ENCODE results near the gene KRT9. TPM values are rescaled to one million over a fixed set of nuclear protein-coding genes. Genes with fewer than 3 reads are reported as not detected.

The KRT9 gene
- total RNA-seq, 6 donors from 2014 or later = not detected

- no peak for ATAC-seq (ENCODE audit: low FRiP score in 2 of 2)
- peak overlapping the region in 3 of 4 donors; percentile 6 to 33 (median 11) for H3K27ac ChIP-seq
- H3K27me3 ChIP-seq = peaks cover 0 to 15% (median 11%) of the 10 kb centered on the region in 4 donors
- DNase-seq = peak in 1 of 2 donors; percentile 72
- H3K36me3 ChIP-seq = peaks cover 0 to 5% (median 0%) of the 10 kb centered on the region in 4 donors
- TF ChIP-seq EP300 (IDR thresholded peaks at IDR 0.05) = no peak
- TF ChIP-seq POLR2AphosphoS5 (IDR thresholded peaks at IDR 0.05) = no peak
- no peak for TF ChIP-seq POLR2A (IDR thresholded peaks at IDR 0.05)
- TF ChIP-seq CTCF (IDR thresholded peaks at IDR 0.05) = no peak
- no peaks in the 10 kb centered on the region for H3K9me3 ChIP-seq
- peak overlapping the region in 1 of 4 donors; percentile 55 for H3K4me3 ChIP-seq
- peaks cover 11 to 63% (median 23%) of the 10 kb centered on the region in 4 donors for H3K4me1 ChIP-seq
- WGBS, 2 donors = 73 to 79% methylated on average over 16 to 19 of the region's 19 CpGs
Observed at GRCh38 chr17:41523787-41524186, 48.1 kb downstream of the KRT9 start.

GRCh38 chr17:41523225-41523593, 48.6 kb downstream of the KRT9 start:
- H3K27me3 ChIP-seq = peaks cover 0 to 13% (median 8%) of the 10 kb centered on the region in 4 donors
- no peak for DNase-seq
- ATAC-seq (ENCODE audit: low FRiP score in 2 of 2) = no peak
- H3K9me3 ChIP-seq = no peaks in the 10 kb centered on the region
- peaks cover 11 to 57% (median 23%) of the 10 kb centered on the region in 4 donors for H3K4me1 ChIP-seq
- peak overlapping the region in 1 of 4 donors; percentile 55 for H3K4me3 ChIP-seq
- H3K36me3 ChIP-seq = peaks cover 0 to 5% (median 0%) of the 10 kb centered on the region in 4 donors
- WGBS, 2 donors = 56 to 60% methylated on average over 4 of the region's 4 CpGs
- H3K27ac ChIP-seq = peak overlapping the region in 3 of 4 donors; percentile 39 to 78 (median 52)
- TF ChIP-seq POLR2A (IDR thresholded peaks at IDR 0.05) = no peak
- no peak for TF ChIP-seq EP300 (IDR thresholded peaks at IDR 0.05)
- TF ChIP-seq POLR2AphosphoS5 (IDR thresholded peaks at IDR 0.05) = no peak
- no peak for TF ChIP-seq CTCF (IDR thresholded peaks at IDR 0.05)

GRCh38 chr17:41522301-41523224, 49.3 kb downstream of the KRT9 start:
- peaks cover 0 to 7% (median 2%) of the 10 kb centered on the region in 4 donors for H3K27me3 ChIP-seq
- TF ChIP-seq POLR2AphosphoS5 (IDR thresholded peaks at IDR 0.05) (no peak), POLR2A (IDR thresholded peaks at IDR 0.05) (peak in 2 of 4 donors; percentile 8 to 18)
- H3K9me3 ChIP-seq = no peaks in the 10 kb centered on the region
- 72 to 74% methylated on average over 5 to 11 of the region's 12 CpGs for WGBS, 2 donors
- DNase-seq (peak; percentile 10 to 58), ATAC-seq (ENCODE audit: low FRiP score in 2 of 2) (peak in 1 of 2 donors; percentile 19)
- H3K4me3 ChIP-seq = peak overlapping the region in 1 of 4 donors; percentile 55
- peaks cover 5 to 51% (median 16%) of the 10 kb centered on the region in 4 donors for H3K4me1 ChIP-seq
- H3K36me3 ChIP-seq = peaks cover 0 to 5% (median 0%) of the 10 kb centered on the region in 4 donors
- peak overlapping the region; percentile 39 to 80 (median 65) for H3K27ac ChIP-seq

GRCh38 chr17:41521574-41522261, 50.1 kb downstream of the KRT9 start:
- Histone ChIP-seq H3K9me3 (no peaks in the 10 kb centered on the region), H3K4me1 (peaks cover 5 to 45% (median 15%) of the 10 kb centered on the region in 4 donors), H3K27me3 (no peaks in the 10 kb centered on the region), H3K27ac (peak overlapping the region; percentile 39 to 80 (median 65)), H3K36me3 (peaks cover 0 to 5% (median 0%) of the 10 kb centered on the region in 4 donors), H3K4me3 (no peak overlapping the region)
- TF ChIP-seq POLR2AphosphoS5 (IDR thresholded peaks at IDR 0.05) = peak; percentile 18 to 51
- peak in 1 of 4 donors; percentile 30 for TF ChIP-seq EP300 (IDR thresholded peaks at IDR 0.05)
- TF ChIP-seq POLR2A (IDR thresholded peaks at IDR 0.05) = peak in 2 of 4 donors; percentile 10 to 41
- TF ChIP-seq CTCF (IDR thresholded peaks at IDR 0.05) = no peak
- ATAC-seq (ENCODE audit: low FRiP score in 2 of 2) = peak; percentile 62 to 91
- peak; percentile 90 to 91 for DNase-seq
- WGBS, 2 donors = 58 to 95% methylated on average over 2 to 6 of the region's 6 CpGs

Measured in upper lobe of left lung (tissue), 6 donors.